A549 (cell line): ENCODE measurements around the gene L3MBTL4. TPM values are rescaled to one million over a fixed set of nuclear protein-coding genes. Genes with fewer than 3 reads are reported as not detected.

Experiments used
- ATAC-seq, 2 experiments: fragments of 200-7000 bp in 1 of 2; fragments of >200 bp in 1 of 2; cut with Nextera tagmentation in 1 of 2; cut with Tn5 transposase in 1 of 2; 3 replicates each; pipeline versions ENCODE4 v1.8.0 to v1.9.1; 2018 to 2020; ENCODE audit warnings: mild to moderate bottlenecking in 1 of 2, moderate library complexity in 1 of 2
- CTCF ChIA-PET: fragments of 300-600 bp; sonication (Branson Sonifier 250); formaldehyde crosslinking; extraction: SDS; loops from one replicate; lab custom pipeline; 2021; ENCODE audit warnings: antibody characterized with exemption, inconsistent platforms; lab: Yijun Ruan, JAX
- POLR2A ChIA-PET: fragments of 350-600 bp; formaldehyde crosslinking; extraction: SDS; loops from one replicate; lab custom pipeline; 2021; ENCODE audit warnings: antibody characterized with exemption, inconsistent platforms; lab: Yijun Ruan, JAX
- DNase-seq, 2 experiments: peaks; one replicate each; pipeline versions ENCODE4 v3.0.0 to v3.0.0-alpha.2; 2011 to 2016; ENCODE audit warnings: low read depth in 1 of 2, low spot score in 1 of 2
- FAIRE-seq: peaks from 2 replicates; lab custom pipeline; 2011; peaks lifted over from hg19 to GRCh38; lab: Jason Lieb, UNC
- H3K27ac ChIP-seq, 2 experiments: fragments of >200 bp; sonication (Bioruptor Twin); formaldehyde crosslinking; 3 replicates each; pipeline ENCODE4 v1.5.1; 2016 to 2017
- H3K4me1 ChIP-seq: fragments of >200 bp; sonication (Bioruptor Twin); formaldehyde crosslinking; 3 replicates; pipeline ENCODE4 v1.6.1; 2016
- H3K4me2 ChIP-seq: fragments of >200 bp; sonication (Bioruptor Twin); formaldehyde crosslinking; 3 replicates; pipeline ENCODE4 v1.6.1; 2016
- H3K4me3 ChIP-seq: fragments of >200 bp; sonication (Bioruptor Twin); formaldehyde crosslinking; 3 replicates; pipeline ENCODE4 v1.5.1; 2016
- H3K9me3 ChIP-seq: fragments of >200 bp; sonication (Bioruptor Twin); formaldehyde crosslinking; 3 replicates; pipeline ENCODE4 v1.6.1; 2016
- CEBPB ChIP-seq, 2 experiments: fragments of >200 bp in 1 of 2; sonication (Bioruptor Twin) in 1 of 2; formaldehyde crosslinking in 1 of 2; IDR thresholded peaks; 2 replicates each; pipeline ENCODE4 v1.6.1; 2012 to 2016
- CTCF ChIP-seq: fragments of >200 bp; sonication (Bioruptor Twin); formaldehyde crosslinking; IDR thresholded peaks from 3 replicates; pipeline ENCODE4 v1.5.1; 2016
- ELK1 ChIP-seq: fragments of 150-350 bp; IDR thresholded peaks from 2 replicates; pipeline ENCODE4 v1.6.1; 2014; ENCODE audit warnings: low read depth, mild to moderate bottlenecking, low read length
- EP300 ChIP-seq, 2 experiments: fragments of >200 bp; sonication (Bioruptor Twin); formaldehyde crosslinking; IDR thresholded peaks; 2 replicates in 1 of 2; 3 replicates in 1 of 2; pipeline ENCODE4 v1.6.1; 2016 to 2017
- ESRRA ChIP-seq: fragments of 150-350 bp; IDR thresholded peaks from 2 replicates; pipeline ENCODE4 v1.6.1; 2014; ENCODE audit warnings: mild to moderate bottlenecking, low read length, borderline replicate concordance
- FOSB ChIP-seq: fragments of 250-450 bp; sonication (Bioruptor Pico); IDR thresholded peaks from 2 replicates; pipeline ENCODE4 v1.5.0; 2020; ENCODE audit warnings: mild to moderate bottlenecking, moderate library complexity
- FOSL2 ChIP-seq, 2 experiments: fragments of 450-650 bp in 1 of 2; fragments of >200 bp in 1 of 2; sonication (Bioruptor Twin) in 1 of 2; formaldehyde crosslinking; IDR thresholded peaks; 2 replicates each; pipeline versions ENCODE4 v1.5.0 to v1.6.1; 2016 to 2020; ENCODE audit warnings: mild to moderate bottlenecking in 1 of 2, moderate library complexity in 1 of 2
- FOXS1 ChIP-seq: fragments of 250-450 bp; sonication (Bioruptor Pico); IDR thresholded peaks from 2 replicates; pipeline ENCODE4 v1.5.0; 2020; ENCODE audit warnings: mild to moderate bottlenecking, moderate library complexity
- HMGXB4 ChIP-seq: fragments of 250-450 bp; sonication (Bioruptor Pico); IDR thresholded peaks from 2 replicates; pipeline ENCODE4 v1.5.0; 2021; ENCODE audit warnings: mild to moderate bottlenecking, moderate library complexity, borderline replicate concordance
- HOXB13 ChIP-seq: fragments of 250-450 bp; sonication (Bioruptor Pico); IDR thresholded peaks from 2 replicates; pipeline ENCODE4 v1.5.0; 2020; ENCODE audit warnings: low read depth, mild to moderate bottlenecking, moderate library complexity
- MAFK ChIP-seq: fragments of 450-650 bp; IDR thresholded peaks from 2 replicates; pipeline ENCODE4 v1.6.1; 2014; ENCODE audit not compliant: partially characterized antibody
- MYC ChIP-seq: IDR thresholded peaks from 2 replicates; pipeline ENCODE4 v1.6.1; 2012; ENCODE audit warnings: mild to moderate bottlenecking, inconsistent platforms, low read length, improper control_type of control experiment, borderline replicate concordance
- NPAS2 ChIP-seq: fragments of 250-450 bp; sonication (Bioruptor Pico); IDR thresholded peaks from 2 replicates; pipeline ENCODE4 v1.8.0; 2022; ENCODE audit warnings: mild to moderate bottlenecking, moderate library complexity, borderline replicate concordance
- POLR2A ChIP-seq: IDR thresholded peaks from 2 replicates; pipeline ENCODE4 v1.6.1; 2012; ENCODE audit warnings: mild to moderate bottlenecking, low read length
- RFX5 ChIP-seq: fragments of 450-650 bp; IDR thresholded peaks from 2 replicates; pipeline ENCODE4 v1.7.1; 2014; ENCODE audit warnings: antibody characterized with exemption, mild to moderate bottlenecking, moderate library complexity
- SMC3 ChIP-seq: fragments of >200 bp; sonication (Bioruptor Twin); formaldehyde crosslinking; IDR thresholded peaks from 3 replicates; pipeline ENCODE4 v1.6.1; 2018; ENCODE audit warnings: inconsistent platforms
- USF2 ChIP-seq: fragments of 450-650 bp; IDR thresholded peaks from 2 replicates; pipeline ENCODE4 v1.6.1; 2014; ENCODE audit warnings: antibody characterized with exemption
- ZC3H11A ChIP-seq: fragments of 450-650 bp; IDR thresholded peaks from 2 replicates; pipeline ENCODE4 v1.6.1; 2014; ENCODE audit warnings: antibody characterized with exemption, mild to moderate bottlenecking
- ZFP36 ChIP-seq: fragments of 450-650 bp; IDR thresholded peaks from 2 replicates; pipeline ENCODE4 v1.6.1; 2014; ENCODE audit warnings: borderline replicate concordance; ENCODE audit not compliant: partially characterized antibody
- ZNF302 ChIP-seq: fragments of 250-450 bp; sonication (Bioruptor Pico); IDR thresholded peaks from 2 replicates; pipeline ENCODE4 v1.9.0; 2021; ENCODE audit warnings: inconsistent platforms, mild to moderate bottlenecking, moderate library complexity
- ZSCAN20 ChIP-seq: fragments of 250-450 bp; sonication (Bioruptor Pico); IDR thresholded peaks from 2 replicates; pipeline ENCODE4 v1.8.0; 2022; ENCODE audit warnings: mild to moderate bottlenecking, moderate library complexity
- WGBS: methylation state at CpG from one replicate; pipeline ENCODE4 v1.1.6; 2017; ENCODE audit errors: missing lambda C conversion rate; 5-methylcytosine and 5-hydroxymethylcytosine counted together
- polyA plus RNA-seq, 4 experiments: library from polyadenylated mRNA; depleted of rRNA in 3 of 4; stranded (reverse); fragments of >200 nt; fragmentation: RNase III in 1 of 4; extraction: RNeasy Plus Mini Kit Qiagen cat#74134 plus additional on column Dnase treatment in 1 of 4; gene quantifications; 2 replicates in 3 of 4; 3 replicates in 1 of 4; pipeline ENCODE4 v1.2.3, GENCODE V29; 2011 to 2017

Gene L3MBTL4
- polyA plus RNA-seq, 2 of the 4 experiments (the other 2 are of a cell fraction) = 0.03 to 0.06 TPM

GRCh38 chr18:6022845-6023244 lies 391.9 kb downstream of the L3MBTL4 start:
- no peak for ATAC-seq
- no peak overlapping the region for H3K27ac ChIP-seq
- no peaks in the 10 kb centered on the region for H3K4me1 ChIP-seq
- no peak for TF ChIP-seq ZC3H11A
- no peak for TF ChIP-seq EP300 (IDR thresholded peaks at IDR 0.05)
- no peak for TF ChIP-seq POLR2A
- TF ChIP-seq HMGXB4 (CRISPR knock-in tag) = no peak
- no peak for TF ChIP-seq CEBPB (IDR thresholded peaks at IDR 0.05)
- TF ChIP-seq SMC3 = no peak
- TF ChIP-seq NPAS2 (CRISPR knock-in tag) = no peak
- no peak for TF ChIP-seq ESRRA
- TF ChIP-seq FOSB (CRISPR knock-in tag) = no peak
- no peak for TF ChIP-seq FOSL2 (IDR thresholded peaks at IDR 0.05)
- TF ChIP-seq FOSL2 (CRISPR knock-in tag; IDR thresholded peaks at IDR 0.05) = no peak
- no peak for TF ChIP-seq FOXS1 (CRISPR knock-in tag)
- no peak for TF ChIP-seq MAFK
- TF ChIP-seq, all 56 proteins: peak for 0
- H3K4me2 ChIP-seq = no peak overlapping the region
- H3K4me3 ChIP-seq = no peak overlapping the region
- no peaks in the 10 kb centered on the region; the same call in 2 of the 3 replicates for H3K9me3 ChIP-seq
- ChIA-PET CTCF (no interaction called here), POLR2A (no interaction called here)
- no peak for DNase-seq
- no peak for FAIRE-seq
- WGBS = 33% methylated on average over 5 of the region's 5 CpGs

- no peak for TF ChIP-seq HMGXB4 (CRISPR knock-in tag)
- TF ChIP-seq FOSB (CRISPR knock-in tag) = no peak
- no peak for TF ChIP-seq HOXB13 (CRISPR knock-in tag)
- TF ChIP-seq USF2 = no peak
- no peak for TF ChIP-seq ZNF302
- TF ChIP-seq ZFP36 = no peak
- no peak for TF ChIP-seq MAFK
- TF ChIP-seq CTCF = no peak
- no peak for TF ChIP-seq ELK1
- TF ChIP-seq RFX5 = no peak
- no peak for TF ChIP-seq ZSCAN20
- TF ChIP-seq MYC = no peak
- Histone ChIP-seq H3K4me1 (no peaks in the 10 kb centered on the region), H3K4me2 (no peak overlapping the region), H3K27ac (no peak overlapping the region), H3K9me3 (no peaks in the 10 kb centered on the region; the same call in 2 of the 3 replicates), H3K4me3 (no peak overlapping the region)
- POLR2A ChIA-PET = no interaction called here
- FAIRE-seq = no peak
- ATAC-seq = no peak
- CTCF ChIA-PET = no interaction called here
- 0% methylated on average over 2 of the region's 2 CpGs for WGBS
- DNase-seq = no peak
These were observed 392.7 kb downstream of the L3MBTL4 start for GRCh38 chr18:6022074-6022444.
